ENCODE measurements around the gene KIAA1671. TPM values are rescaled to one million over a fixed set of nuclear protein-coding genes. Genes with fewer than 3 reads are reported as not detected.

Gene KIAA1671
- total and polyA plus RNA-seq, 2 of the 13 experiments (the other 11 are each of a cell fraction or from before 2014, with no cell fraction given) = 13.5 to 13.6 TPM

DNA sequence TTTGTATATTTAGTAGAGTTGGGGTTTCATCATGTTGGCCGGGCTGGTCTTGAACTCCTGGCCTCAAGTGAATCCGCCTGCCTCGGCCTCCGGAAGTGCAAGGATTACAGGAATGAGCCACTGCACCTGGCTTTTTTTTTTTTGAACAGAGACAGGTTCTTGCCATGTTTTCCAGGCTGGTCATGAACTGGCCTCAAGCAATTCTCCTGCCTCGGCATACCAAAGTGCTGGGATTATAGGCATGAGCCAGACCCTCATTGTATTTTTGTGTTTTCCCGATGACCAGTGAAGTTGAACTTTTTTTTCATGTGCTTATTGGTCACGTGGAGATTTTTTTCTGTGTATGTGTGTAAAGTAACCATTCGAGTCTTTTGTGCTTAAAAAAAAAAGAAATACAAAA, 48.2 kb downstream of the KIAA1671 start:
- Histone ChIP-seq H3K79me2 (ENCODE audit: insufficient read depth, low read length) (no peaks in the 10 kb centered on the region), H3K27me3 (ENCODE audit: control insufficient read depth in 1 of 2, insufficient read depth in 2 of 2, low read length in 2 of 2) (no peaks in the 10 kb centered on the region), H3K4me3 (replicated peaks in 1 of 3; ENCODE audit: insufficient read depth in 1 of 3, low read depth in 2 of 3, low read length in 3 of 3) (no peak overlapping the region), H3K9ac (ENCODE audit: insufficient read depth, low read depth, low read length) (no peak overlapping the region), H3K4me2 (ENCODE audit: low read depth, low read length) (no peak overlapping the region), H3K27ac (ENCODE audit: extremely low read length, insufficient read depth, low read length) (no peak overlapping the region), H3K36me3 (replicated peaks in 1 of 2; ENCODE audit: control insufficient read depth in 1 of 2, insufficient read depth in 2 of 2, low read length in 2 of 2) (no peaks in the 10 kb centered on the region), H4K20me1 (ENCODE audit: insufficient read depth, low read length) (no peaks in the 10 kb centered on the region), H3K9me3 (ENCODE audit: low read length) (no peaks in the 10 kb centered on the region), H3K4me1 (ENCODE audit: insufficient read depth, low read length) (peaks cover 33% of the 10 kb centered on the region), H2AFZ (ENCODE audit: low read length) (no peak overlapping the region)
- 85% methylated on average over 8 of the region's 8 CpGs for WGBS (ENCODE audit: low lambda C conversion rate)
- BruUV-seq (replicated peaks) = no TSS peak
- DNase-seq (ENCODE audit: low spot score) (no peak), ATAC-seq (no peak), FAIRE-seq (no peak)
- in situ Hi-C loops (cut with HindIII; ENCODE audit: extremely low pct_ligation_motif_present, low pct_unique_long_range_greater_than_20kb) (no loop called here), intact Hi-C loops (cut with micrococcal nuclease; ENCODE audit: unreplicated experiment) (loop anchor here (5.0 kb wide), 1 partner anchor 33 kb away; no protein-coding TSS in a partner anchor)
- TF ChIP-seq ZEB1 (IDR thresholded peaks at IDR 0.05; ENCODE audit: insufficient replicate concordance, low read depth) (no peak), SUZ12 (IDR thresholded peaks at IDR 0.05; ENCODE audit: low read depth, low read length) (no peak), ZNF75D (CRISPR knock-in tag; IDR thresholded peaks at IDR 0.05; ENCODE audit: borderline replicate concordance) (no peak), SRSF1 (optimal IDR thresholded peaks at IDR 0.05; ENCODE audit: low read depth, low read length) (no peak)
- TF ChIP-seq, protein P1, sequence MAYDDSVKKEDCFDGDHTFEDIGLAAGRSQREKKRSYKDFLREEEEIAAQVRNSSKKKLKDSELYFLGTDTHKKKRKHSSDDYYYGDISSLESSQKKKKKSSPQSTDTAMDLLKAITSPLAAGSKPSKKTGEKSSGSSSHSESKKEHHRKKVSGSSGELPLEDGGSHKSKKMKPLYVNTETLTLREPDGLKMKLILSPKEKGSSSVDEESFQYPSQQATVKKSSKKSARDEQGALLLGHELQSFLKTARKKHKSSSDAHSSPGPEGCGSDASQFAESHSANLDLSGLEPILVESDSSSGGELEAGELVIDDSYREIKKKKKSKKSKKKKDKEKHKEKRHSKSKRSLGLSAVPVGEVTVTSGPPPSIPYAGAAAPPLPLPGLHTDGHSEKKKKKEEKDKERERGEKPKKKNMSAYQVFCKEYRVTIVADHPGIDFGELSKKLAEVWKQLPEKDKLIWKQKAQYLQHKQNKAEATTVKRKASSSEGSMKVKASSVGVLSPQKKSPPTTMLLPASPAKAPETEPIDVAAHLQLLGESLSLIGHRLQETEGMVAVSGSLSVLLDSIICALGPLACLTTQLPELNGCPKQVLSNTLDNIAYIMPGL (CRISPR knock-in tag; IDR thresholded peaks at IDR 0.05; ENCODE audit: borderline replicate concordance in 1 of 2, low read depth in 1 of 2) = no peak
- TF ChIP-seq, protein P2, sequence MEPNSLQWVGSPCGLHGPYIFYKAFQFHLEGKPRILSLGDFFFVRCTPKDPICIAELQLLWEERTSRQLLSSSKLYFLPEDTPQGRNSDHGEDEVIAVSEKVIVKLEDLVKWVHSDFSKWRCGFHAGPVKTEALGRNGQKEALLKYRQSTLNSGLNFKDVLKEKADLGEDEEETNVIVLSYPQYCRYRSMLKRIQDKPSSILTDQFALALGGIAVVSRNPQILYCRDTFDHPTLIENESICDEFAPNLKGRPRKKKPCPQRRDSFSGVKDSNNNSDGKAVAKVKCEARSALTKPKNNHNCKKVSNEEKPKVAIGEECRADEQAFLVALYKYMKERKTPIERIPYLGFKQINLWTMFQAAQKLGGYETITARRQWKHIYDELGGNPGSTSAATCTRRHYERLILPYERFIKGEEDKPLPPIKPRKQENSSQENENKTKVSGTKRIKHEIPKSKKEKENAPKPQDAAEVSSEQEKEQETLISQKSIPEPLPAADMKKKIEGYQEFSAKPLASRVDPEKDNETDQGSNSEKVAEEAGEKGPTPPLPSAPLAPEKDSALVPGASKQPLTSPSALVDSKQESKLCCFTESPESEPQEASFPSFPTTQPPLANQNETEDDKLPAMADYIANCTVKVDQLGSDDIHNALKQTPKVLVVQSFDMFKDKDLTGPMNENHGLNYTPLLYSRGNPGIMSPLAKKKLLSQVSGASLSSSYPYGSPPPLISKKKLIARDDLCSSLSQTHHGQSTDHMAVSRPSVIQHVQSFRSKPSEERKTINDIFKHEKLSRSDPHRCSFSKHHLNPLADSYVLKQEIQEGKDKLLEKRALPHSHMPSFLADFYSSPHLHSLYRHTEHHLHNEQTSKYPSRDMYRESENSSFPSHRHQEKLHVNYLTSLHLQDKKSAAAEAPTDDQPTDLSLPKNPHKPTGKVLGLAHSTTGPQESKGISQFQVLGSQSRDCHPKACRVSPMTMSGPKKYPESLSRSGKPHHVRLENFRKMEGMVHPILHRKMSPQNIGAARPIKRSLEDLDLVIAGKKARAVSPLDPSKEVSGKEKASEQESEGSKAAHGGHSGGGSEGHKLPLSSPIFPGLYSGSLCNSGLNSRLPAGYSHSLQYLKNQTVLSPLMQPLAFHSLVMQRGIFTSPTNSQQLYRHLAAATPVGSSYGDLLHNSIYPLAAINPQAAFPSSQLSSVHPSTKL (CRISPR knock-in tag; IDR thresholded peaks at IDR 0.05) = no peak
- ChIA-PET CTCF (ENCODE audit: low intra/inter-chr PET ratio, low total read pairs) (no interaction called here), POLR2A (no interaction called here)
